ENCODE measurements around the gene INTS6. TPM values are rescaled to one million over a fixed set of nuclear protein-coding genes. Genes with fewer than 3 reads are reported as not detected.

The INTS6 gene
- total RNA-seq, 1 experiment from 2014 or later: 27.2 TPM

DNA sequence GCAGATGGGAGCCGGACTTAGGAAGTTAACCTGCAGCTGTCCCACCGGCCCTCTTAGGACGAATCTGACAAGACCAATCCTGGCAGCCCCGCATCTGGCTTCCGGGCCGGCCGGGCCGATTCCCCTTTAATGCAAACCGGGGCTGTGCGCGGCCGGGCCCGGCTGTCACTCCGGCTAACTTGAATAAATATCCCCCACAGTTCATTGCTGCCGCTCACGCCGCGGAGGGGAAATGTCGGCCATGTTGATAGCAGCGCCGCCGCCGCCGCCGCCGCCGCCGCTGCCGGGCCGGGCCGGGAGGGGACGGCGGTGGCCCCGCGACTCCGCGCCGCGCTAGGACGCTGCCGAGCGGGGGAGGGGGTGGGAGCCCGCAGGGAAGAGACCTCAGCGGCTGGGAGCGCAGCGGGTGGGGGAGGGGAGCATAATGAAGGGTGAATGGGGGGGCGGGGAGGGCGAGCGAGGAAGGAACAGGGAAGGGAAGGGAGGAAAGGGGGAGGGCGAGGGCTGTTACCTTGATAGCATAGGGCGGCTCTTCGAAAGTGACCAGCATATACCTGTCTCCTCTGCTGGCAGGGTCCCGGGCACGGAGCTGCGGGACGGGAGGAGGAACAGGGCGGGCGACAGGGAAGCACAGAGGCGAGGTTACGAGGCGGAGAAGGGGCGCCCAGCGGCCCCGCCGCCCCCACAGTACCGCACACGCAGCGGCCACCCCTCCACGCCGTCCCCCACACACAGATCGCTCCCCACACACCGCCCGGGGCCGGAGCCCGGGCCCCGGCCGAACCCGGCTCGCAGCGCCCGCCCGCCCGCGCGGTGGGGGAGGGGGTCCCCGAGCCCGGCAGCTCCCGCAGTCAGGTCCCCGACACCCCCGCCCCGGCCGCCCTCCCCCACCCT is 1.1 kb downstream of the INTS6 start:
- H3K27me3 Mint-ChIP-seq (ENCODE audit: low read depth): no peaks in the 10 kb centered on the region; the same call in 1 of the 2 replicates
- H3K4me3 Mint-ChIP-seq: peak overlapping the region; percentile 78
- peaks cover 27% of the 10 kb centered on the region for H3K4me1 Mint-ChIP-seq
- peaks cover 48% of the 10 kb centered on the region for H3K36me3 Mint-ChIP-seq
- CTCF ChIA-PET: interaction anchor here (0.6 kb wide), 1 partner anchor 316 kb away, joined by 3 read pairs; no protein-coding TSS in a partner anchor
- POLR2A ChIA-PET: interaction anchor here (1.5 kb wide), 1 partner anchor 134 kb away, joined by 11 read pairs; no protein-coding TSS in a partner anchor
- 0 out of 2 replicates have a peak overlapping the region, but pooled peaks have one; percentile 63 for H3K27ac Mint-ChIP-seq
- DNase-seq (ENCODE audit: low spot score) (peak; percentile 83), ATAC-seq (peak; percentile 13)
- TF ChIP-seq, protein P1, sequence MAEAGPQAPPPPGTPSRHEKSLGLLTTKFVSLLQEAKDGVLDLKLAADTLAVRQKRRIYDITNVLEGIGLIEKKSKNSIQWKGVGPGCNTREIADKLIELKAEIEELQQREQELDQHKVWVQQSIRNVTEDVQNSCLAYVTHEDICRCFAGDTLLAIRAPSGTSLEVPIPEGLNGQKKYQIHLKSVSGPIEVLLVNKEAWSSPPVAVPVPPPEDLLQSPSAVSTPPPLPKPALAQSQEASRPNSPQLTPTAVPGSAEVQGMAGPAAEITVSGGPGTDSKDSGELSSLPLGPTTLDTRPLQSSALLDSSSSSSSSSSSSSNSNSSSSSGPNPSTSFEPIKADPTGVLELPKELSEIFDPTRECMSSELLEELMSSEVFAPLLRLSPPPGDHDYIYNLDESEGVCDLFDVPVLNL (CRISPR knock-in tag; IDR thresholded peaks at IDR 0.05; ENCODE audit: borderline replicate concordance, low read depth): no peak
- TF ChIP-seq, protein P2, sequence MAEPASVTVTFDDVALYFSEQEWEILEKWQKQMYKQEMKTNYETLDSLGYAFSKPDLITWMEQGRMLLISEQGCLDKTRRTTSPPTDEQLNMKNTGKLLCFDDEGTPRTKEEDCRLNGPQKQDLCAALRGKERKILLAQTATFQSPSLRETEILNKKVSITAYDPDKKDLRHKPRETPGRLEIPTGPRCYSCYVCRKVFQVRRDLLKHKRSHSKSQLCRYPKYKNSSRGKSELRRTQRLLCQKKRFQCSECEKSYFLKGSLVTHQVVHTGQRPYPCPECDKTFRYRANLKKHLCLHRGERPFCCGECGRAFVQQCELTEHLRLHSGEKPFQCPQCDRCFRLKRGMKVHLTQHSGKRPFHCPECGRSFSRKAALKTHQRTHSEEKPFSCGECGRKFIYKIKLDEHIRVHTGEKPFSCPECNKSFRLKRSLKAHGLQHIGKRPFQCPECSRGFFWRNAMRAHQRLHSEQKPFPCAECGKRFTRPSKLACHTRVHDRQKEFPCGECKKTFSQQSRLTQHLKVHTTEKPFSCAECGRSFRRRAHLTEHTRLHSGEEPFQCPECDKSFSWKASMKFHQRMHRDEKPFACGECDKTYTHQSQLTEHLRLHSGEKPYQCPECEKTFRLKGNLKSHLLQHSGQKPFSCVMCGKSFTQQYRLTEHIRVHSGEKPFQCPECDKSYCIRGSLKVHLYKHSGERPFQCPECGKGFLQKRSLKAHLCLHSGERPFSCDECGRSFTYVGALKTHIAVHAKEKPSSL (CRISPR knock-in tag; conservative IDR thresholded peaks at IDR 0.05): no peak
- TF ChIP-seq HMGXB4 (CRISPR knock-in tag; IDR thresholded peaks at IDR 0.05): 0 out of 2 replicates have a peak, but pooled peaks have one; percentile 4
- no peak for TF ChIP-seq ETV6 (CRISPR knock-in tag; IDR thresholded peaks at IDR 0.05)
- no peak for TF ChIP-seq E2F1 (CRISPR knock-in tag; IDR thresholded peaks at IDR 0.05)
- no peak for TF ChIP-seq GRHL2 (CRISPR knock-in tag; IDR thresholded peaks at IDR 0.05; ENCODE audit: insufficient replicate concordance, severe bottlenecking)
- no peak for TF ChIP-seq ZNF232 (CRISPR knock-in tag; IDR thresholded peaks at IDR 0.05)
- TF ChIP-seq, protein P3, sequence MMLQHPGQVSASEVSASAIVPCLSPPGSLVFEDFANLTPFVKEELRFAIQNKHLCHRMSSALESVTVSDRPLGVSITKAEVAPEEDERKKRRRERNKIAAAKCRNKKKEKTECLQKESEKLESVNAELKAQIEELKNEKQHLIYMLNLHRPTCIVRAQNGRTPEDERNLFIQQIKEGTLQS (CRISPR knock-in tag; conservative IDR thresholded peaks at IDR 0.05): no peak
- TF ChIP-seq ZNF423 (CRISPR knock-in tag; IDR thresholded peaks at IDR 0.05): no peak
- 0 out of 2 replicates have a peak, but pooled peaks have one; percentile 27 for TF ChIP-seq FOXP1 (CRISPR knock-in tag; IDR thresholded peaks at IDR 0.05; ENCODE audit: borderline replicate concordance)
- no peak for TF ChIP-seq ZNF317 (CRISPR knock-in tag; IDR thresholded peaks at IDR 0.05; ENCODE audit: borderline replicate concordance, low read depth)
- no peak for TF ChIP-seq ESRRA (CRISPR knock-in tag; IDR thresholded peaks at IDR 0.05; ENCODE audit: borderline replicate concordance)
- no peak for TF ChIP-seq ATF2 (CRISPR knock-in tag; IDR thresholded peaks at IDR 0.05; ENCODE audit: borderline replicate concordance, low read depth)
- TF ChIP-seq SP1 (CRISPR knock-in tag; conservative IDR thresholded peaks at IDR 0.05): 0 out of 2 replicates have a peak, but pooled peaks have one; percentile 29
- TF ChIP-seq KAT7 (CRISPR knock-in tag; IDR thresholded peaks at IDR 0.05; ENCODE audit: borderline replicate concordance): peak; percentile 45; the same call in 1 of the 2 replicates
- no peak for TF ChIP-seq ZNF512 (CRISPR knock-in tag; IDR thresholded peaks at IDR 0.05; ENCODE audit: borderline replicate concordance)
- TF ChIP-seq ATF1 (CRISPR knock-in tag; IDR thresholded peaks at IDR 0.05): 0 out of 2 replicates have a peak, but pooled peaks have one; percentile 36
- peak; percentile 25; the same call in 1 of the 2 replicates for TF ChIP-seq TP53 (CRISPR knock-in tag; IDR thresholded peaks at IDR 0.05)
- no peak for TF ChIP-seq ZMAT4 (CRISPR knock-in tag; IDR thresholded peaks at IDR 0.05)
- no peak for TF ChIP-seq AFF4 (CRISPR knock-in tag; IDR thresholded peaks at IDR 0.05; ENCODE audit: borderline replicate concordance)
- H3K9me3 Mint-ChIP-seq: peaks cover 14% of the 10 kb centered on the region
